Adrenal gland (tissue), 12 donors: ENCODE measurements around the gene RBMS1. TPM values are rescaled to one million over a fixed set of nuclear protein-coding genes. Genes with fewer than 3 reads are reported as not detected.

Experiments used
- DNase-seq, 7 donors: peaks; one replicate each; pipeline ENCODE4 v3.0.0-alpha.2; 2019 to 2020
- H3K27ac ChIP-seq, 5 donors: fragments of 200-600 bp; sonication (generic) in 4 of 5; 1 replicate in 3 of 5; 2 replicates in 2 of 5; pipeline versions ENCODE4 v1.5.1 to v1.8.0; 2016 to 2020; ENCODE audit warnings: mild to moderate bottlenecking in 1 of 5
- H3K27me3 ChIP-seq: fragments of 200-600 bp; 2 replicates; pipeline ENCODE4 v1.8.0; 2021
- H3K36me3 ChIP-seq, 2 donors: fragments of 200-600 bp; replicated peaks in 1 of 2; 1 replicate in 1 of 2; 2 replicates in 1 of 2; pipeline versions ENCODE4 v1.5.1 to v1.8.0; 2018 to 2022
- H3K4me1 ChIP-seq, 2 donors: fragments of 200-600 bp; replicated peaks in 1 of 2; 1 replicate in 1 of 2; 2 replicates in 1 of 2; pipeline versions ENCODE4 v1.5.1 to v1.8.0; 2018 to 2021
- H3K4me3 ChIP-seq, 4 donors: fragments of 200-600 bp; sonication (generic) in 3 of 4; one replicate each; pipeline ENCODE4 v1.5.1; 2016 to 2018
- H3K9me3 ChIP-seq, 3 donors: fragments of 200-600 bp; sonication (generic) in 1 of 3; replicated peaks in 1 of 3; 1 replicate in 2 of 3; 2 replicates in 1 of 3; pipeline versions ENCODE4 v1.5.1 to v1.8.0; 2016 to 2021
- POLR2A ChIP-seq, 2 donors: fragments of 450-650 bp; IDR thresholded peaks; one replicate each; pipeline ENCODE4 v1.6.1; 2017; ENCODE audit warnings: antibody characterized with exemption in 2 of 2, mild to moderate bottlenecking in 2 of 2, moderate library complexity in 1 of 2
- WGBS, 4 donors: extraction: QIAGEN DNeasy Blood & Tissue Kit in 2 of 4; methylation state at CpG; one replicate each; pipeline versions ENCODE4 v1.1.5 to v1.1.7; 2013 to 2017; 5-methylcytosine and 5-hydroxymethylcytosine counted together
- intact Hi-C, 2 donors: fragments of 100-400 bp; cut with DNase I; formaldehyde crosslinking; loops; one replicate each; pipeline versions ENCODE4 v1.14.1 to v1.15.0; 2022 to 2023
- polyA plus RNA-seq, 3 donors: library from polyadenylated mRNA; stranded (reverse); fragments of 200-250 nt in 2 of 3; fragments of 350-450 nt in 1 of 3; fragmentation: Illumina TruSeq in 1 of 3; extraction: RNeasy Lipid Tissue Mini Kit (QIAGEN cat#74804) in 1 of 3; gene quantifications; one replicate each; pipeline ENCODE4 v1.2.3, GENCODE V29; 2013 to 2014
- total RNA-seq, 9 donors: library from RNA; depleted of rRNA in 4 of 9; stranded (reverse); fragments of >200 nt in 4 of 9; fragments of 120-200 nt in 1 of 9; fragmentation: NEBNext Ultra II Directional in 1 of 9; extraction: Animal tissue kit (Norgen Biotek cat#: 25700) in 1 of 9; gene quantifications; one replicate each; pipeline versions ENCODE4 v1.1.0 to v1.2.4, GENCODE V29; 2013 to 2023
- TF ChIP-seq, protein P1 (sequence below), 6 experiments: fragments of 450-650 bp in 4 of 6; fragments of 200-600 bp in 2 of 6; sonication (generic) in 1 of 6; IDR thresholded peaks; 1 replicate in 5 of 6; 2 replicates in 1 of 6; pipeline versions ENCODE4 v1.5.1 to v1.8.0; 2016 to 2021; ENCODE audit warnings: antibody characterized with exemption in 6 of 6, mild to moderate bottlenecking in 2 of 6, moderate library complexity in 1 of 6
- donor health status: healthy with polysubstance abuse.
- donor health status: Bipolar disorder and iron deficiency.
- donor health status: DM: yes; HTN: yes; CAD: no.
- donor health status: DM: no; HTN: no; CAD: no.
- donor health status: DM: no; HTN: no; CAD: no.
- donor health status: DM: yes; HTN: yes; CAD: no.

Gene RBMS1
- total and polyA plus RNA-seq, 12 donors: 24.2 to 62.1 (median 37.1) TPM

DNA sequence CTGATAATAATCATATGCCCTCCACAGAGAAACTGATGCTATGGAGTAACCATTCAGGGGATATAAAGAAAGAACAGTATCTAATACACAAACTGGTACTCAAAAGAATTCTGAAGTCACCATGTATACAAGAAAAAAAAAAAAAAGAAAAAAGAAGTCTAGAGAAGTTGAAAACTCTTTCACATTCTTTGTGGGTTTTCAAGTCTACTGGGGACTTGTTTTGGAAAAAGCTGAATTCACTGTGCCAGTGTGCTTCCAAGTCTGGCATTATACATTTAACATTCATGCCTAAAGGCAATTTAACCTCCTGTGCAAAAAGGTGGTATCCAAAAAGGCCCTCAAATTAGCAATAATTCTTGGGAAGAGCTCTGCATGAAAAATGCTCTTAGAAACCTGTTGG lies 198.7 kb downstream of the RBMS1 start:
- Histone ChIP-seq H3K4me1 (peaks cover 0 to 41% of the 10 kb centered on the region in 2 donors), H3K36me3 (peaks cover 0 to 28% of the 10 kb centered on the region in 2 donors), H3K4me3 (no peak overlapping the region), H3K27ac (peak overlapping the region in 2 of 5 donors; percentile 61 to 77), H3K27me3 (no peaks in the 10 kb centered on the region), H3K9me3 (no peaks in the 10 kb centered on the region)
- TF ChIP-seq, protein P1, sequence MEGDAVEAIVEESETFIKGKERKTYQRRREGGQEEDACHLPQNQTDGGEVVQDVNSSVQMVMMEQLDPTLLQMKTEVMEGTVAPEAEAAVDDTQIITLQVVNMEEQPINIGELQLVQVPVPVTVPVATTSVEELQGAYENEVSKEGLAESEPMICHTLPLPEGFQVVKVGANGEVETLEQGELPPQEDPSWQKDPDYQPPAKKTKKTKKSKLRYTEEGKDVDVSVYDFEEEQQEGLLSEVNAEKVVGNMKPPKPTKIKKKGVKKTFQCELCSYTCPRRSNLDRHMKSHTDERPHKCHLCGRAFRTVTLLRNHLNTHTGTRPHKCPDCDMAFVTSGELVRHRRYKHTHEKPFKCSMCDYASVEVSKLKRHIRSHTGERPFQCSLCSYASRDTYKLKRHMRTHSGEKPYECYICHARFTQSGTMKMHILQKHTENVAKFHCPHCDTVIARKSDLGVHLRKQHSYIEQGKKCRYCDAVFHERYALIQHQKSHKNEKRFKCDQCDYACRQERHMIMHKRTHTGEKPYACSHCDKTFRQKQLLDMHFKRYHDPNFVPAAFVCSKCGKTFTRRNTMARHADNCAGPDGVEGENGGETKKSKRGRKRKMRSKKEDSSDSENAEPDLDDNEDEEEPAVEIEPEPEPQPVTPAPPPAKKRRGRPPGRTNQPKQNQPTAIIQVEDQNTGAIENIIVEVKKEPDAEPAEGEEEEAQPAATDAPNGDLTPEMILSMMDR (IDR thresholded peaks at IDR 0.05): no peak
- no peak for TF ChIP-seq POLR2A (IDR thresholded peaks at IDR 0.05)
- no peak for DNase-seq
- intact Hi-C loops: no loop called here

DNA sequence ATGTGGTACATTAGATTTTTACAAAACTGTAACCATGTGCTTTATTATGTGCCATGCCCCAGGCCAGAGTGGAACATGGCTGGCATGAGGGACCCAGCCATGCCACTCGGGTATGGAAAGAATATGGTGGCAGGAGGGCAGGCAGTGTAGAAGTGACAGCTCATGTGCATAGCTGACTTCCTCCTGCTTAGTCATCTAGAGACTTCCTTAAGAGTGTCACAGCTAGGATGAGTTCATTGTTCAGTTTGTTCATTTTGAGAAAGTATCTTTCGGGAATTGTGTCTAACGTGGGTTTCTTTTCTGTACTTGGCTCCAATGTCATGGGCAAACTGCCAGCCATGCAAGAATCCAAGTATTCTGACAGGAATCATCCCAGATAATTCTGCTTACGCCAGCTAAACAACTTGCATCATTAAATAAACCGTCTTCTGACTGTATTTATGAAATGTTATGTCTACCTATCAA lies 199.2 kb downstream of the RBMS1 start:
- intact Hi-C loops: no loop called here
- TF ChIP-seq, protein P1 (IDR thresholded peaks at IDR 0.05): no peak
- no peak for TF ChIP-seq POLR2A (IDR thresholded peaks at IDR 0.05)
- H3K4me3 ChIP-seq: no peak overlapping the region
- H3K27me3 ChIP-seq: no peaks in the 10 kb centered on the region
- H3K27ac ChIP-seq: peak overlapping the region in 3 of 5 donors; percentile 21 to 77 (median 61)
- peak; percentile 53 to 90 (median 79) for DNase-seq
- H3K4me1 ChIP-seq: peaks cover 0 to 46% of the 10 kb centered on the region in 2 donors
- H3K36me3 ChIP-seq: peaks cover 0 to 25% of the 10 kb centered on the region in 2 donors
- H3K9me3 ChIP-seq: no peaks in the 10 kb centered on the region
- WGBS, 4 donors: 27 to 46% (median 42%) methylated on average over 5 of the region's 5 CpGs

DNA sequence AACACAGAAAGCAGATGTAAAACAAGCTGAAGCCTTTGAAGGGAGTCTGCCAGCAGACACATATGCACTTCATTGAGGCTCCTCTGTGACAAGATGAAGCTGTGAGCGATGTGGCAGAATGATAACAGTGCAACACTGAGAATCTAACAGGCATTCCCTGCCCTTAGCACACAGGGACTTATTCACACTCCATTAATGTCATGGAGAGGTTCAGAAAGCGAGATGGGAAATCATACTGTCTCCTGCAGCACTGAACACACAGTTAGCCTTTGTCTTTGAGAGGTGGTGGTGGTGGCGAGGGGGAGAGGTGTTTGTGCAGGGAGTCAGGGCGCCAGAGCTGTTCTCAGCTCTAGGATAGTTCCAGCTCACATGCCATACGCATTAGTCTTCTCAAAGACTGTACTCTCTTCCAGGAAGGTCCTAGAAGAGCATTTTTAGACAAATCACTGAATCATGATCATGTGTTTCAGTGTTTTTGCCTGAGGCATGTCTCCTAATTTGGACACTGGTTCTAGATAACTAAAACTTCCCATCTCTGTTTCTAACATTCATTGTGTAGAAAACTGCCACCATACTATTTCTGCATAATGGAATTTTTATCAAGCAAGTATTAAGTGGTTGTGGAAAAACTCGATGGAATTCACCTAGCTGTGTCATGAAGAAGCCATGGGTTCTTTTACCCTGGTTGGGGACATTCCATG lies 200.1 kb downstream of the RBMS1 start:
- H3K4me1 ChIP-seq: peaks cover 0 to 55% of the 10 kb centered on the region in 2 donors
- no peaks in the 10 kb centered on the region for H3K9me3 ChIP-seq
- intact Hi-C loops: no loop called here
- no peak overlapping the region for H3K4me3 ChIP-seq
- no peak for DNase-seq
- TF ChIP-seq, protein P1 (IDR thresholded peaks at IDR 0.05): no peak
- no peak for TF ChIP-seq POLR2A (IDR thresholded peaks at IDR 0.05)
- peaks cover 0 to 25% of the 10 kb centered on the region in 2 donors for H3K36me3 ChIP-seq
- 91 to 95% (median 92%) methylated on average over 6 of the region's 6 CpGs for WGBS, 4 donors
- no peaks in the 10 kb centered on the region for H3K27me3 ChIP-seq
- peak overlapping the region in 3 of 5 donors; percentile 21 to 77 (median 61) for H3K27ac ChIP-seq

DNA sequence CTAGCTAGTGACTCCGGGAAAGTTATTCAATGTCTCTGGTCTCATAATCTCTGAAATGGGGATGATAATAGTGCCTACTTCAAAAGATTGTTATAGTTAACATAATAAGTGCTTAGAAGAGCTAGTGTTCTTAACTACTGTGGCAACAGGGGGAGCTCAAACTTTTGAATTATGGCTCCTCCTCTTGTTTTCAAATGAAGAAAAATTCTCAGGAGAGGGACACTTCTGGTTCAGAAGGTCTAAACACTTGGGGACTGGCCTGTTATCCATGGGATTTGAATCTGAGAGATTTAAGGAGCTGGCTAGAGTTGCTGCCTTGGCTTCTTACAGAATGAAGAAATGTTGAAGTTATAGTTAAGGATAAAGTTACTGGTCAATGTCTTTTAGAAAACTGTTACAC lies 201.4 kb downstream of the RBMS1 start:
- Histone ChIP-seq H3K27ac (no peak overlapping the region), H3K4me3 (no peak overlapping the region), H3K27me3 (no peaks in the 10 kb centered on the region), H3K4me1 (peaks cover 0 to 58% of the 10 kb centered on the region in 2 donors), H3K9me3 (no peaks in the 10 kb centered on the region), H3K36me3 (peaks cover 0 to 15% of the 10 kb centered on the region in 2 donors)
- no peak for TF ChIP-seq POLR2A (IDR thresholded peaks at IDR 0.05)
- TF ChIP-seq, protein P1 (IDR thresholded peaks at IDR 0.05): no peak
- no peak for DNase-seq
- 90 to 96% (median 92%) methylated on average over 1 of the region's 1 CpG for WGBS, 4 donors
- intact Hi-C loops: no loop called here
